HepG2 (cell line): Measurements from ENCODE around the gene FOXD3. TPM values are rescaled to one million over a fixed set of nuclear protein-coding genes. Genes with fewer than 3 reads are reported as not detected.

Experiments
- ATAC-seq: fragments of 200-7000 bp; cut with Tn5 transposase; 3 replicates; pipeline ENCODE4 v1.9.1; 2020; ENCODE audit warnings: mild to moderate bottlenecking, moderate library complexity
- BruUV-seq: library from RNA; stranded (reverse); fragments of 400-500 nt; replicated peaks from 2 replicates; lab custom pipeline; 2021; lab: Mats Ljungman, UMichigan
- CTCF ChIA-PET: fragments of 300-600 bp; formaldehyde crosslinking; extraction: SDS; loops from one replicate; lab custom pipeline; 2021; ENCODE audit warnings: low total read pairs, inconsistent platforms, low intra/inter-chr PET ratio; lab: Yijun Ruan, JAX
- POLR2A ChIA-PET: fragments of 350-600 bp; sonication (Branson Sonifier 250); formaldehyde crosslinking; loops from one replicate; lab custom pipeline; 2020; ENCODE audit warnings: antibody characterized with exemption, inconsistent platforms; lab: Yijun Ruan, JAX
- DNase-seq: peaks from one replicate; pipeline ENCODE4 v3.0.0-alpha.2; 2015; ENCODE audit warnings: low spot score
- FAIRE-seq: peaks from 3 replicates; lab custom pipeline; 2011; peaks lifted over from hg19 to GRCh38; lab: Jason Lieb, UNC
- H2AFZ ChIP-seq: one replicate; pipeline ENCODE4 v1.6.1; 2011; ENCODE audit warnings: low read length, inconsistent platforms
- H3K27ac ChIP-seq: fragments of 300-600 bp; 3 replicates; pipeline ENCODE4 v1.8.0; 2011; ENCODE audit warnings: mixed run types, mild to moderate bottlenecking, mixed read lengths, low read length, inconsistent platforms; ENCODE audit not compliant: insufficient read depth; ENCODE audit errors: extremely low read length
- H3K27me3 ChIP-seq, 2 experiments: fragments of 200-600 bp in 1 of 2; 2 replicates in 1 of 2; 3 replicates in 1 of 2; pipeline versions ENCODE4 v1.6.0 to v1.8.0; 2011; ENCODE audit warnings: low read length in 2 of 2, mild to moderate bottlenecking in 2 of 2, moderate library complexity in 2 of 2, inconsistent platforms in 1 of 2; ENCODE audit not compliant: insufficient read depth in 2 of 2, control insufficient read depth in 1 of 2
- H3K36me3 ChIP-seq, 2 experiments: fragments of 200-600 bp in 1 of 2; replicated peaks in 1 of 2; 2 replicates in 1 of 2; 3 replicates in 1 of 2; pipeline versions ENCODE4 v1.5.1 to v1.8.0; 2011; ENCODE audit warnings: low read length in 2 of 2, inconsistent platforms in 1 of 2; ENCODE audit not compliant: insufficient read depth in 2 of 2, control insufficient read depth in 1 of 2
- H3K4me1 ChIP-seq: 2 replicates; pipeline ENCODE4 v1.5.1; 2012; ENCODE audit warnings: low read length, inconsistent platforms; ENCODE audit not compliant: insufficient read depth
- H3K4me2 ChIP-seq: 2 replicates; pipeline ENCODE4 v1.6.0; 2011; ENCODE audit warnings: low read depth, low read length, inconsistent platforms
- H3K4me3 ChIP-seq, 3 experiments: fragments of 200-600 bp in 1 of 3; sonication (generic), shearing (Covaris generic) in 1 of 3; replicated peaks in 1 of 3; 2 replicates each; pipeline ENCODE4 v1.5.1; 2011 to 2016; ENCODE audit warnings: low read length in 3 of 3, inconsistent platforms in 2 of 3, low read depth in 2 of 3, mild to moderate bottlenecking in 2 of 3, control low read depth in 1 of 3, mixed read lengths in 1 of 3; ENCODE audit not compliant: insufficient read depth in 1 of 3
- H3K79me2 ChIP-seq: one replicate; pipeline ENCODE4 v1.6.1; 2011; ENCODE audit warnings: low read length, inconsistent platforms; ENCODE audit not compliant: insufficient read depth
- H3K9ac ChIP-seq: 2 replicates; pipeline ENCODE4 v1.6.0; 2011; ENCODE audit warnings: mild to moderate bottlenecking, low read depth, low read length, inconsistent platforms; ENCODE audit not compliant: insufficient read depth
- H3K9me3 ChIP-seq: 2 replicates; pipeline ENCODE4 v1.5.1; 2012; ENCODE audit warnings: mild to moderate bottlenecking, low read length
- H4K20me1 ChIP-seq: 2 replicates; pipeline ENCODE4 v1.6.0; 2011; ENCODE audit warnings: inconsistent platforms, mild to moderate bottlenecking, low read length, moderate library complexity; ENCODE audit not compliant: insufficient read depth
- POLR2A ChIP-seq, 2 experiments: IDR thresholded peaks; 2 replicates each; pipeline ENCODE4 v1.6.1; 2011; ENCODE audit warnings: low read depth in 2 of 2, low read length in 2 of 2, mild to moderate bottlenecking in 1 of 2, moderate library complexity in 1 of 2; ENCODE audit not compliant: insufficient read depth in 1 of 2
- RORA ChIP-seq: sonication (generic); formaldehyde crosslinking; IDR thresholded peaks from 2 replicates; pipeline ENCODE4 v1.5.0; 2020; ENCODE audit warnings: mild to moderate bottlenecking, missing genetic modification reagents, moderate library complexity
- WGBS: methylation state at CpG from one replicate; pipeline ENCODE4 v1.1.6; 2017; ENCODE audit warnings: low lambda C conversion rate; 5-methylcytosine and 5-hydroxymethylcytosine counted together
- in situ Hi-C: cut with HindIII; loops from 2 replicates; pipeline ENCODE4 v1.10.0; 2017; ENCODE audit warnings: low pct_unique_long_range_greater_than_20kb; ENCODE audit not compliant: extremely low pct_ligation_motif_present
- intact Hi-C: fragments of 100-400 bp; cut with micrococcal nuclease; formaldehyde crosslinking; loops from one replicate; pipeline ENCODE4 v1.10.0; 2022; ENCODE audit not compliant: unreplicated experiment
- polyA plus RNA-seq, 8 experiments: library from polyadenylated mRNA; depleted of rRNA in 3 of 8; stranded (reverse) in 7 of 8; unstranded in 1 of 8; fragments of >200 nt; fragmentation: Illumina TruSeq in 4 of 8; extraction: Trizol in 4 of 8; gene quantifications; 2 replicates each; pipeline versions ENCODE4 v1.2.1 to v1.2.3, GENCODE V29; 2011 to 2016; ENCODE audit warnings: low read depth in 4 of 8, missing spikeins in 1 of 8, mixed read lengths in 1 of 8; ENCODE audit not compliant: insufficient read depth in 1 of 8
- total RNA-seq, 5 experiments: library from RNA; depleted of rRNA; stranded (reverse); fragments of >200 nt; fragmentation: Illumina TruSeq; extraction: Trizol; gene quantifications; 2 replicates each; pipeline ENCODE4 v1.2.3, GENCODE V29; 2016; ENCODE audit warnings: low read depth in 1 of 5
- TF ChIP-seq, protein P1 (sequence below): sonication (generic); formaldehyde crosslinking; IDR thresholded peaks from 2 replicates; pipeline ENCODE4 v1.8.1; 2023; ENCODE audit warnings: mild to moderate bottlenecking, missing genetic modification reagents
- TF ChIP-seq, protein P2 (sequence below): sonication (generic); formaldehyde crosslinking; IDR thresholded peaks from 2 replicates; pipeline ENCODE4 v1.8.0; 2022; ENCODE audit warnings: missing genetic modification reagents, mild to moderate bottlenecking, borderline replicate concordance

FOXD3 gene
- total and polyA plus RNA-seq, 2 of the 13 experiments (the other 11 are each of a cell fraction or from before 2014, with no cell fraction given) = not detected

DNA sequence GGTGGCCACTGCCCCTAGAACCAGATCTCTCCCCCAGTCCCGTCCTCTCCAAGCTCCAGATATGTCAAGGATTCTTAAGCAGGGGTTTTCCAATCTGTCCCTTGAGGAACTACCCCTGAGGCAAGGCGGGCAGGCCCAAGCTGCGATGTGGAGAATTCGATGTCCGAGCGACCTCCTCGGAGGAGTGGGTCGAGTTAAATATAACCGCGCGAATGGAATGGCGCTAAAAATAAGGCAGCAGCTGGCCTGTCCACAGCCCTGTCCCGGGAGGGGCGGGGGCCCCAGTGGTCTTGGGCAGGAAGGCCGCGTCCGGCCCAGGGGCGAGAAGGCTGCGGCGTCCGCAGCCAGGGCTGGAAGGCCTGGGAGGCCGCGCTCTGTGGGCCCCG, 5.8 kb upstream of the FOXD3 start:
- ChIA-PET CTCF (interaction anchor here (1.0 to 1.8 kb wide), 3 partner anchors 123 to 221 kb away, joined by 3 to 11 read pairs (median 5); no protein-coding TSS in a partner anchor), POLR2A (no interaction called here)
- no peaks in the 10 kb centered on the region; the same call in 1 of the 2 replicates for H4K20me1 ChIP-seq
- no TSS peak for BruUV-seq
- H3K9ac ChIP-seq = no peak overlapping the region
- H2AFZ ChIP-seq = no peak overlapping the region
- intact Hi-C loops = loop anchor here (2.0 to 5.0 kb wide), 3 partner anchors 124 to 931 kb away; no protein-coding TSS in a partner anchor
- peaks cover 7 to 45% of the 10 kb centered on the region in 2 experiments for H3K27me3 ChIP-seq
- no peak for FAIRE-seq
- TF ChIP-seq, protein P1, sequence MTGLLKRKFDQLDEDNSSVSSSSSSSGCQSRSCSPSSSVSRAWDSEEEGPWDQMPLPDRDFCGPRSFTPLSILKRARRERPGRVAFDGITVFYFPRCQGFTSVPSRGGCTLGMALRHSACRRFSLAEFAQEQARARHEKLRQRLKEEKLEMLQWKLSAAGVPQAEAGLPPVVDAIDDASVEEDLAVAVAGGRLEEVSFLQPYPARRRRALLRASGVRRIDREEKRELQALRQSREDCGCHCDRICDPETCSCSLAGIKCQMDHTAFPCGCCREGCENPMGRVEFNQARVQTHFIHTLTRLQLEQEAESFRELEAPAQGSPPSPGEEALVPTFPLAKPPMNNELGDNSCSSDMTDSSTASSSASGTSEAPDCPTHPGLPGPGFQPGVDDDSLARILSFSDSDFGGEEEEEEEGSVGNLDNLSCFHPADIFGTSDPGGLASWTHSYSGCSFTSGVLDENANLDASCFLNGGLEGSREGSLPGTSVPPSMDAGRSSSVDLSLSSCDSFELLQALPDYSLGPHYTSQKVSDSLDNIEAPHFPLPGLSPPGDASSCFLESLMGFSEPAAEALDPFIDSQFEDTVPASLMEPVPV (CRISPR knock-in tag) = 0 out of 2 replicates have a peak, but pooled peaks have one; percentile 5
- TF ChIP-seq, protein P2, sequence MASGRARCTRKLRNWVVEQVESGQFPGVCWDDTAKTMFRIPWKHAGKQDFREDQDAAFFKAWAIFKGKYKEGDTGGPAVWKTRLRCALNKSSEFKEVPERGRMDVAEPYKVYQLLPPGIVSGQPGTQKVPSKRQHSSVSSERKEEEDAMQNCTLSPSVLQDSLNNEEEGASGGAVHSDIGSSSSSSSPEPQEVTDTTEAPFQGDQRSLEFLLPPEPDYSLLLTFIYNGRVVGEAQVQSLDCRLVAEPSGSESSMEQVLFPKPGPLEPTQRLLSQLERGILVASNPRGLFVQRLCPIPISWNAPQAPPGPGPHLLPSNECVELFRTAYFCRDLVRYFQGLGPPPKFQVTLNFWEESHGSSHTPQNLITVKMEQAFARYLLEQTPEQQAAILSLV (CRISPR knock-in tag) = no peak
- TF ChIP-seq RORA (CRISPR knock-in tag) = no peak
- no peak for TF ChIP-seq POLR2A (IDR thresholded peaks at IDR 0.05; ENCODE audit: insufficient read depth in 1 of 2, low read depth in 2 of 2, low read length in 2 of 2)
- H3K27ac ChIP-seq = no peak overlapping the region
- H3K9me3 ChIP-seq = no peaks in the 10 kb centered on the region
- no peak for ATAC-seq
- H3K4me1 ChIP-seq = peaks cover 8% of the 10 kb centered on the region; the same call in 1 of the 2 replicates
- peak overlapping the region in 1 of 3 experiments; percentile 73; a peak in 1 of 6 replicates for H3K4me3 ChIP-seq
- H3K4me2 ChIP-seq = peak overlapping the region; percentile 73
- H3K79me2 ChIP-seq = no peaks in the 10 kb centered on the region
- no peaks in the 10 kb centered on the region for H3K36me3 ChIP-seq
- DNase-seq = no peak
- WGBS = 80% methylated on average over 14 of the region's 24 CpGs
- in situ Hi-C loops = loop anchor here (5.0 kb wide), 1 partner anchor 126 kb away; no protein-coding TSS in a partner anchor
